Hematopoietic multipotent progenitor cell treated with erythropoietin and hydrocortisone succinate and interleukin-3 and kit ligand, for 8 days (in vitro differentiated cells): ENCODE measurements around the gene GAMT.

ENCODE experiments used
- DNase-seq: peaks from one replicate; pipeline ENCODE4 v3.0.0-alpha.2; 2015

The GAMT gene

GRCh38 chr19:1363599-1363998, 37.7 kb downstream of the GAMT start:
- DNase-seq: no peak

GRCh38 chr19:1362387-1363257, 38.7 kb downstream of the GAMT start:
- DNase-seq: no peak

- DNase-seq: no peak
These were observed 39.5 kb downstream of the GAMT start for GRCh38 chr19:1361601-1362386.

GRCh38 chr19:1360818-1361461, 40.4 kb downstream of the GAMT start:
- no peak for DNase-seq

GRCh38 chr19:1360126-1360817, 41.1 kb downstream of the GAMT start:
- no peak for DNase-seq

- no peak for DNase-seq
These were observed 43.7 kb downstream of the GAMT start for GRCh38 chr19:1357531-1358109.

GRCh38 chr19:1356508-1356865, 44.9 kb downstream of the GAMT start:
- no peak for DNase-seq

- DNase-seq: peak; percentile 10
These were observed 45.5 kb downstream of the GAMT start for GRCh38 chr19:1355568-1356507.

- DNase-seq: no peak
These were observed 46.3 kb downstream of the GAMT start for GRCh38 chr19:1354970-1355567.

- DNase-seq: no peak
These were observed 48.2 kb downstream of the GAMT start for GRCh38 chr19:1353144-1353543.

- DNase-seq: no peak
These were observed 49.9 kb downstream of the GAMT start for GRCh38 chr19:1351381-1351851.

- no peak for DNase-seq
These were observed 50.5 kb downstream of the GAMT start for GRCh38 chr19:1350867-1351266.

GRCh38 chr19:1349211-1349610, 52.1 kb downstream of the GAMT start:
- no peak for DNase-seq
